ENCODE data around the gene TMA7B. TPM values are rescaled to one million over a fixed set of nuclear protein-coding genes. Genes with fewer than 3 reads are reported as not detected.

Gene TMA7B
- total RNA-seq (0.04 TPM), polyA plus RNA-seq (ENCODE audit: insufficient read depth in 1 of 8, insufficient read length in 8 of 8, low replicate concordance in 1 of 8) (under 1 TPM in 2 of 8 donors, not detected in 6; 0.10 to 0.12 TPM)
- long read RNA-seq, donor 1 = 0 reads
- long read RNA-seq, donor 2 = 0 reads
- long read RNA-seq, donor 3 = 0 reads
- long read RNA-seq, donor 4 = 0 reads
- long read RNA-seq, donor 5 = 0 reads
- long read RNA-seq, donor 6 = 0 reads
- long read RNA-seq, donor 7 = 0 reads
- long read RNA-seq, donor 8 = 0 reads
- long read RNA-seq, donor 9 = 0 reads
- long read RNA-seq, donor 10 = 0 reads
- long read RNA-seq, donor 11 = 0 reads

- no peak within 1 kb of the TSS for H3K4me3 ChIP-seq (ENCODE audit: low read length)
- peaks cover 26% of the 10 kb centered on the region for H3K27me3 ChIP-seq (ENCODE audit: control insufficient read depth, insufficient read depth, low read length)
- H3K27ac ChIP-seq (ENCODE audit: low read length) = no peak within 1 kb of the TSS
- peak; percentile 57 for DNase-seq
- no peaks in the 10 kb centered on the region for H3K9me3 ChIP-seq (replicated peaks; ENCODE audit: control insufficient read depth, low read depth, low read length)
- WGBS (ENCODE audit: insufficient coverage) = 35% methylated on average over 8 of the region's 14 CpGs
- peaks cover 12% of the 10 kb centered on the region for H3K4me1 ChIP-seq (ENCODE audit: control insufficient read depth, insufficient read depth, low read length)
- no peaks in the 10 kb centered on the region for H3K36me3 ChIP-seq (ENCODE audit: control insufficient read depth, insufficient read depth, low read length)
Observed at GRCh38 chr22:39959640-39960447, at the start of gene TMA7B. TMA7B (plus strand) TSS chr22:39960397; CDS start chr22:39964375, 3,978 bp downstream.

GRCh38 chr22:39910876-39911613 is 49.2 kb upstream of the TMA7B start:
- DNase-seq = no peak
- WGBS (ENCODE audit: insufficient coverage) = 44% methylated on average over 4 of the region's 9 CpGs
- H3K27ac ChIP-seq (ENCODE audit: low read length) = no peak overlapping the region
- peaks cover 2% of the 10 kb centered on the region for H3K4me1 ChIP-seq (ENCODE audit: control insufficient read depth, insufficient read depth, low read length)
- no peak overlapping the region for H3K4me3 ChIP-seq (ENCODE audit: low read length)
- no peaks in the 10 kb centered on the region for H3K9me3 ChIP-seq (replicated peaks; ENCODE audit: control insufficient read depth, low read depth, low read length)
- peaks cover 17% of the 10 kb centered on the region for H3K27me3 ChIP-seq (ENCODE audit: control insufficient read depth, insufficient read depth, low read length)
- no peaks in the 10 kb centered on the region for H3K36me3 ChIP-seq (ENCODE audit: control insufficient read depth, insufficient read depth, low read length)

- H3K27ac ChIP-seq (ENCODE audit: low read length) = no peak overlapping the region
- H3K36me3 ChIP-seq (ENCODE audit: control insufficient read depth, insufficient read depth, low read length) = no peaks in the 10 kb centered on the region
- H3K4me3 ChIP-seq (ENCODE audit: low read length) = no peak overlapping the region
- no peaks in the 10 kb centered on the region for H3K9me3 ChIP-seq (replicated peaks; ENCODE audit: control insufficient read depth, low read depth, low read length)
- peaks cover 2% of the 10 kb centered on the region for H3K4me1 ChIP-seq (ENCODE audit: control insufficient read depth, insufficient read depth, low read length)
- no peak for DNase-seq
- WGBS (ENCODE audit: insufficient coverage) = 77% methylated on average over 4 of the region's 5 CpGs
- peaks cover 11% of the 10 kb centered on the region for H3K27me3 ChIP-seq (ENCODE audit: control insufficient read depth, insufficient read depth, low read length)
Observed at GRCh38 chr22:39913321-39913720, 46.9 kb upstream of the TMA7B start.

DNA sequence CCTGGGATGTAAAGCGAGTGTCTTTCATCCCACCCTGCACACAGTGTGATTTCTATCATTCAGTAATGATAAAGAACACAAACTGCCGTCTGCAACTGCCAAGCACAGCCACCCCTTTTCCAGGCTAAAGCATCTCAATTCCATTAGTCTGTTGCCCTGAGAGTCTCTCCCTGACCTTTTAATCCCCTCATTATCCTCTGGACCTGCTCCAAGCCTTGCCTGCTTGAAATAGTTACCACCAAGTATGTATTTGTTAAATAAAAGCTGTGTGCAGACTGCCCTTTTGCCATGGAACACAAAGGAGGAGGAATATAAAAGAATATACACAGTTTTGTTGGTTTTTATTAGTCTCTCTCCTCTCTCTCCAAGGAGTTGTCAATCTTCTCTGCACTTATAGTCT is 46.3 kb upstream of the TMA7B start:
- peaks cover 2% of the 10 kb centered on the region for H3K4me1 ChIP-seq (ENCODE audit: control insufficient read depth, insufficient read depth, low read length)
- no peak overlapping the region for H3K4me3 ChIP-seq (ENCODE audit: low read length)
- peaks cover 11% of the 10 kb centered on the region for H3K27me3 ChIP-seq (ENCODE audit: control insufficient read depth, insufficient read depth, low read length)
- 44% methylated on average over 2 of the region's 2 CpGs for WGBS (ENCODE audit: insufficient coverage)
- no peak overlapping the region for H3K27ac ChIP-seq (ENCODE audit: low read length)
- H3K36me3 ChIP-seq (ENCODE audit: control insufficient read depth, insufficient read depth, low read length) = no peaks in the 10 kb centered on the region
- DNase-seq = no peak
- H3K9me3 ChIP-seq (replicated peaks; ENCODE audit: control insufficient read depth, low read depth, low read length) = no peaks in the 10 kb centered on the region

DNA sequence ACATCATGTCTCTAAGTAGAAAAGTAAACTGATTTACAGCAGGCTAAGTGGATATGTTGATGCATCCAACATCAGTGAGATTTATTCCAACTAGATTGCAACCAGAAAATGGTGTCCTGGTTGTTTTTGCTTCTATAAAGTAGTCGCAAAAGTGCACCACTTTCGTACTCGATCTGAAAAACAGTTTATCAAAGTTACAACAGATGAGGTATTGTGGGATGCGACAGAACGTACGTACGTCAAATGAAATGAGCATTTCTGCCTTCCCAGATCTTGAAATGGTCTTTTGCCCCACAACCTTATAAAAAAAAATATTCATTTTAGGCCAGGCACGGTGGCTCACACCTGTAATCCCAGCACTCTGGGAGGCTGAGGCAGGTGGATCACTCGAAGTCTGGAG is 45.6 kb upstream of the TMA7B start:
- no peak for DNase-seq
- 97% methylated on average over 5 of the region's 9 CpGs for WGBS (ENCODE audit: insufficient coverage)
- Histone ChIP-seq H3K4me1 (ENCODE audit: control insufficient read depth, insufficient read depth, low read length) (peaks cover 2% of the 10 kb centered on the region), H3K36me3 (ENCODE audit: control insufficient read depth, insufficient read depth, low read length) (no peaks in the 10 kb centered on the region), H3K4me3 (ENCODE audit: low read length) (no peak overlapping the region), H3K27ac (ENCODE audit: low read length) (no peak overlapping the region), H3K27me3 (ENCODE audit: control insufficient read depth, insufficient read depth, low read length) (peaks cover 11% of the 10 kb centered on the region), H3K9me3 (replicated peaks; ENCODE audit: control insufficient read depth, low read depth, low read length) (no peaks in the 10 kb centered on the region)

DNA sequence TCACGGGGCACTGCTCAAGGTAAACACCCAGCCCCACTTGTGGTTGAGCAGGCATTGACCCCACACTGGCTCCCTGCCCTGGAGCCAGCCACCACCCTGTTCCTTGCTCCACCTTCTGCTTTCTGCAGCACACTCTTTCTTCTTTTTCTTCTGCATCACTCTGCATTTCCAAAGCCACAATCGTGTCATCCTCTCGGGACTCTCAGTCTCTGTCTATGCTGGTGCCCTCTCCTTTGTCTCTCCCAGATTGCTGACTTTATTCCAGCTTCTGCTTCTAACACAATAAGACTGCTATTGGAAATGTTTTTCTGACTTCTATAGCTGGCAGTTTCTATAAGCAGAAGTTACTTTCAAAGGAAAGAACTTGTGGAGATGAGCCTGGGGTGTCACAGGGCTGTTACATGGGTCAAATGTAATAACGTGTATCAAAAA is 44.9 kb upstream of the TMA7B start:
- Histone ChIP-seq H3K27ac (ENCODE audit: low read length) (no peak overlapping the region), H3K4me3 (ENCODE audit: low read length) (no peak overlapping the region), H3K27me3 (ENCODE audit: control insufficient read depth, insufficient read depth, low read length) (peaks cover 11% of the 10 kb centered on the region), H3K9me3 (replicated peaks; ENCODE audit: control insufficient read depth, low read depth, low read length) (no peaks in the 10 kb centered on the region), H3K4me1 (ENCODE audit: control insufficient read depth, insufficient read depth, low read length) (peaks cover 2% of the 10 kb centered on the region), H3K36me3 (ENCODE audit: control insufficient read depth, insufficient read depth, low read length) (no peaks in the 10 kb centered on the region)
- WGBS (ENCODE audit: insufficient coverage) = 74% methylated on average over 3 of the region's 4 CpGs
- DNase-seq = no peak

DNA sequence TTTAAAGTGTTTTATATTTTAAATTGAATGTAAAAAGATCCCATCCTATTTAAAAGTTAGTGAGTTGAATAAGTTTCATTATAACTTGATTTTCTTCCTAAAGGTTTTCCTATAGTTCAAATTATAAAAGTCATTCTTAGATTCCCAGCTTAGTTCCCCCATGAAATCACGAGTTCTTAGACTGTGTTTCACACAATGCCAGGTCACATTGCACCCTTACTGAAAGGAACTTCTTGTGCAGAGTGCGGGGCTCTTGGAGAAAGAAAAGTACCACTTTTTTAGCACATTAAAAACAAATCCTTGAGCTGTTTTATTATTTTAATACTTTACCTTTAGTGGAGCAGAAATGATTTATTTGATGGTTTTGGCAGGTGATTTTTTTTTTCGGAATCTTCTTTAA is 43.7 kb upstream of the TMA7B start:
- H3K27ac ChIP-seq (ENCODE audit: low read length) = no peak overlapping the region
- DNase-seq = no peak
- H3K9me3 ChIP-seq (replicated peaks; ENCODE audit: control insufficient read depth, low read depth, low read length) = no peaks in the 10 kb centered on the region
- peaks cover 14% of the 10 kb centered on the region for H3K27me3 ChIP-seq (ENCODE audit: control insufficient read depth, insufficient read depth, low read length)
- H3K4me1 ChIP-seq (ENCODE audit: control insufficient read depth, insufficient read depth, low read length) = peaks cover 2% of the 10 kb centered on the region
- H3K36me3 ChIP-seq (ENCODE audit: control insufficient read depth, insufficient read depth, low read length) = no peaks in the 10 kb centered on the region
- WGBS (ENCODE audit: insufficient coverage) = 40% methylated on average over 1 of the region's 3 CpGs
- no peak overlapping the region for H3K4me3 ChIP-seq (ENCODE audit: low read length)

- Histone ChIP-seq H3K4me1 (ENCODE audit: control insufficient read depth, insufficient read depth, low read length) (peaks cover 2% of the 10 kb centered on the region), H3K36me3 (ENCODE audit: control insufficient read depth, insufficient read depth, low read length) (no peaks in the 10 kb centered on the region), H3K4me3 (ENCODE audit: low read length) (no peak overlapping the region), H3K9me3 (replicated peaks; ENCODE audit: control insufficient read depth, low read depth, low read length) (no peaks in the 10 kb centered on the region), H3K27ac (ENCODE audit: low read length) (no peak overlapping the region), H3K27me3 (ENCODE audit: control insufficient read depth, insufficient read depth, low read length) (peaks cover 13% of the 10 kb centered on the region)
- whole genome bisulfite sequencing (ENCODE audit: insufficient coverage) = 8% methylated on average over 2 of the region's 5 CpGs
- peak; percentile 33 for DNase-seq
Observed at GRCh38 chr22:39917197-39917643, 43.0 kb upstream of the TMA7B start.

GRCh38 chr22:39917776-39918495 is 42.3 kb upstream of the TMA7B start:
- H3K9me3 ChIP-seq (replicated peaks; ENCODE audit: control insufficient read depth, low read depth, low read length) = no peaks in the 10 kb centered on the region
- no peaks in the 10 kb centered on the region for H3K36me3 ChIP-seq (ENCODE audit: control insufficient read depth, insufficient read depth, low read length)
- H3K4me1 ChIP-seq (ENCODE audit: control insufficient read depth, insufficient read depth, low read length) = peaks cover 2% of the 10 kb centered on the region
- 37% methylated on average over 7 of the region's 12 CpGs for WGBS (ENCODE audit: insufficient coverage)
- no peak overlapping the region for H3K4me3 ChIP-seq (ENCODE audit: low read length)
- H3K27me3 ChIP-seq (ENCODE audit: control insufficient read depth, insufficient read depth, low read length) = peaks cover 11% of the 10 kb centered on the region
- no peak overlapping the region for H3K27ac ChIP-seq (ENCODE audit: low read length)
- peak; percentile 26 for DNase-seq

Data from muscle of leg (tissue), 16 donors.